GF-D8 (cell line): Measurements from ENCODE around the gene GAGE10.
"Not testable (repeated sequence)": the region's sequence is repeated elsewhere in the genome, so short reads cannot be mapped to it uniquely, and the experiment has no call there.

Experiments used
- DNase-seq: peaks from one replicate; lab custom pipeline; 2025; lab: John Stamatoyannopoulos, UW

GAGE10 gene

DNA sequence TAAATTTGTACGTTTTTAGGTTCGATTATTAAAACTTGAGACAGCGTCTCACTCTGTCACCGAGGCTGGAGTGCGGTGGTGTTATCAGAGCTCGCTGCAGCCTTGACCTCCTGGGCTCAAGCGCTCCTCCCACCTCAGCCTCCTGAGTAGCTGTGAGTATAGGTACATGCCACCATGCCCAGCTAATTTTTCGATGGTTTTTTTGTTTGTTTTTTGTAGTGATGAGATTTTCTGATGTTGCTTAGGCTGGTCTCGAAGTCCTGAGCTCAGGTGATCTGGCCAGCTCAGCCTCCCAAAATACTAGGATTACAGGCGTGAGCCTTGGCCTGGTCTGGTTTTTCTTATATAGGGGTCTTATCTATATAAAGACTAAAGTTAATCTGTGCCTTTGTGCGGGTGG lies 27.0 kb downstream of the GAGE10 start:
- not testable (repeated sequence) for DNase-seq

DNA sequence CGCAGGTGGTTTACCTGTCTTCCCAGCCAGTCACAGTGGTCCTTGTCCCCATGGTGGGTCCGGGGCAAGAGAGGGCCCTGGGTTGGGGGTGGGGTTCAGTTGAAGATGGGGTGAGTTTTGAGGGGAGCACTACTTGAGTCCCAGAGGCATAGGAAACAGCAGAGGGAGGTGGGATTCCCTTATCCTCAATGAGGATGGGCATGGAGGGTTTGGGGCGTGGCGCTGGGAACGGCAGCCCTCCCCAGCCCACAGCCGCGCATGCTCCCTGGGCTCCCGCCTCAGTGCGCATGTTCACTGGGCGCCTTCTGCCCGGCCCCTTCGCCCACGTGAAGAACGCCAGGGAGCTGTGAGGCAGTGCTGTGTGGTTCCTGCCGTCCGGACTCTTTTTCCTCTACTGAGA lies 27.8 kb downstream of the GAGE10 start, which contains the start of gene GAGE13:
GAGE13 (plus strand) TSS at position 301 of the 400 bp plus-strand sequence. CDS start 1,156 bp downstream, outside the sequence.
- not testable (repeated sequence) for DNase-seq

DNA sequence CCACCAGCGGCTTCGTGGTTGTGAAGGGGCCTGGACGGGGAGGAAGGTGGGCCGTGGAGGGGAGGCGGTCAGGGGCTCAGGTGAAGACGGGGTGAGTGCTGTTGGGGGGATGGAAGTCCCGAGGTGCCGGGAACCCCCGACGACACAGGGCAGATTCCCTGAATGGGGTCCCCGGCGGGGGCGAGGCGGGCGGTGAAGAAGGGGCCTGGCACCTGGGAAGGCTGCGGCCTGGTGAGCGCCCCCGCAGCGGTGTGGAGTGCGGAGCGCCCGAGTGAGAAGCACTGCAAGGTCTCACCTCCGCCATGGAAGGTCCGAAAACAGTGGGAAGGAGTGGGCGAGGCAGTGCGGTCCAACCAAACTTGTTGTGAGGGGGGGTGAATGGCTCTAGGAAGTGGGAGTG lies 28.4 kb downstream of the GAGE10 start:
- DNase-seq: not testable (repeated sequence)

DNA sequence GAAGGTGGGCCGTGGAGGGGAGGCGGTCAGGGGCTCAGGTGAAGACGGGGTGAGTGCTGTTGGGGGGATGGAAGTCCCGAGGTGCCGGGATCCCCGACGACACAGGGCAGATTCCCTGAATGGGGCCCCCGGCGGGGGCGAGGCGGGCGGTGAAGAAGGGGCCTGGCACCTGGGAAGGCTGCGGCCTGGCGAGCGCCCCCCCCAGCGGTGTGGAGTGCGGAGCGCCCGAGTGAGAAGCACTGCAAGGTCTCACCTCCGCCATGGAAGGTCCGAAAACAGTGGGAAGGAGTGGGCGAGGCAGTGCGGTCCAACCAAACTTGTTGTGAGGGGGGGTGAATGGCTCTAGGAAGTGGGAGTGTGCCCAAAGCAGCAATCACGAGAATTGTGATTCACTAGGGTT lies 38.0 kb downstream of the GAGE10 start:
- DNase-seq: not testable (repeated sequence)

DNA sequence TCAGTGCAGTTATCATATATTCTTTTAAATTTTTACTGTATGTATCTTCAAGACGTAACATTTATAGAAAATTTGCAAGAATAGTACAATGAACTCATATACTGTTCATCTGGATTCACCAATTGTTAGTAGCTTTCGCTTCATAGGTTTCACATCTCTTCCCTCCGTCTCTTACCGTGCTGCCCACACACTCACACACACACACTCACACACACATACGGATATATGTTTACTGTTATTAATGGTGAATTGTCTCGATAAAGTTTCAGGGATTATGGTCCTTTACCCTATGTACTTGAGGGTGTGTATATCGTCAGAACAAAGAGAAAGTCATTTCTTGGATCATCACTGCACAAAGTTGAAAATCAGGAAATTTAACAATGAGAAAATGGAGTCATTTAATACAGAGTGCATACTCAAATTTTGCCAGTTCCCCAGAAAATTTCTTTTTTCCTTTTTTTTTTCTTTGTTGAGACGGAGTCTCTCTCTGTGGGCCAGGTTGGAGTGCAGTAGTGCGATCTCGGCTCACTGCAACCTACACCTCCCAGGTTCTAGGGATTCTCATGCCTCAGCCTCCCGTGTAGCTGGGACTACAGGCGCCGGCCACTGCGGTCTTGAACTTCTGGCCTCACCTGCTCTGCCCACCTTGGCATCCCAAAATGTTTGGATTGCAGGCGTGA lies 41.2 kb downstream of the GAGE10 start:
- DNase-seq: not testable (repeated sequence)

DNA sequence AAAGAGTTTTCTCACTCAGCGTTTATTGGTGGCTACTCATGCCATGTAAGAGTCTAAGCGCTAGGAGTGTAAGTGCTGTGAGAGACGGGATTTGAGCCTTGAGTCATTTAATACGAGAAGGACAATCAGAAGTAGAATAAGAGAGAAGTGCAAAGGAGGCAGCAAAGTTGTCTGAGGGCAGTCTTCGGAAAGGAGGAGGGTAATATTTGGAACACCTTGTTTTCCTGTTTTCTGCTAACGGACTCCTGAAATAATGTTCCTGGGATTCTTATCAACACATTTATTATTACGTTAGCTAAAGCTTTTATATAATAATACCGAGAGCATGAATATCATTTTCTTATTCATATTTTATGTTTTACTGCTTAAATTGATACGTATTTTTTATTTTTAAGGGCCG lies 42.0 kb downstream of the GAGE10 start:
- not testable (repeated sequence) for DNase-seq

DNA sequence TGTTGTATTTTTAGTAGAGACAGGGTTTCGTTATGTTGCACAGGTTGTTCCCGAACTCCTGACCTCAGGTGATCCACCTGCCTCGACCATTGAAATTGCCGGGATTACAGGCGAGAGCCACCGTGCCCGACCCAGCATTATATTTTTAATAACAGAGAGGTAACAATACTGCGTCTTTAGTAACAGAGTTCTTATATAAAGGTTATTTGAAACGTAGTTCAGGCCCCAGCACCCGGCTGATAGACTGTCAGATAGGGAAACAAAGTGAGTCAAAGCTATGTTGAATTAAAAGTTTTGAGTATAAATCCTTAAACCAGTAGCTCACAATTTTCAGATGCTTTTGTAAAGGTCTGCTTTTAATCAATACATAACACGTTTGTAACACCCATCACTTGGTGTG lies 42.7 kb downstream of the GAGE10 start:
- DNase-seq: not testable (repeated sequence)
